ENCODE measurements around the gene KREMEN1. TPM values are rescaled to one million over a fixed set of nuclear protein-coding genes. Genes with fewer than 3 reads are reported as not detected.

The KREMEN1 gene
- total RNA-seq, result 102 TPM
- long read RNA-seq, full-length matches to known transcripts, result 34 of 163 reads
- long read RNA-seq, partial matches to known transcripts, result 22 of 163 reads
- long read RNA-seq, other reads (novel, unspliced or antisense), result 107 of 163 reads

GRCh38 chr22:29072979-29073617, at the start of gene KREMEN1:
Gene KREMEN1 (plus strand): TSS chr22:29073035. CDS start chr22:29073131, 96 bp downstream.
- Histone ChIP-seq H3K27ac (replicated peaks) (peak within 1 kb of the TSS; percentile 80), H3K4me1 (peaks cover 57% of the 10 kb centered on the region), H3K36me3 (no peaks in the 10 kb centered on the region), H3K9me3 (replicated peaks) (no peaks in the 10 kb centered on the region), H3K27me3 (ENCODE audit: low read depth) (peaks cover 10% of the 10 kb centered on the region), H3K4me3 (peak within 1 kb of the TSS; percentile 82)
- no peak for TF ChIP-seq CTCF (IDR thresholded peaks at IDR 0.05; ENCODE audit: borderline replicate concordance)
- DNase-seq, result no peak
- intact Hi-C loops (cut with micrococcal nuclease), result no loop called here

- Histone ChIP-seq H3K27me3 (ENCODE audit: low read depth) (no peaks in the 10 kb centered on the region), H3K27ac (replicated peaks) (no peak overlapping the region), H3K9me3 (replicated peaks) (no peaks in the 10 kb centered on the region), H3K36me3 (no peaks in the 10 kb centered on the region), H3K4me3 (no peak overlapping the region), H3K4me1 (peaks cover 12% of the 10 kb centered on the region)
- intact Hi-C loops (cut with micrococcal nuclease), result no loop called here
- no peak for TF ChIP-seq CTCF (IDR thresholded peaks at IDR 0.05; ENCODE audit: borderline replicate concordance)
- no peak for DNase-seq
Measured at GRCh38 chr22:29023172-29023796, 49.6 kb upstream of the KREMEN1 start.

GRCh38 chr22:29026579-29026978, 46.3 kb upstream of the KREMEN1 start:
- intact Hi-C loops (cut with micrococcal nuclease), result no loop called here
- peaks cover 29% of the 10 kb centered on the region for H3K4me1 ChIP-seq
- no peaks in the 10 kb centered on the region for H3K27me3 ChIP-seq (ENCODE audit: low read depth)
- DNase-seq, result no peak
- no peak overlapping the region for H3K27ac ChIP-seq (replicated peaks)
- TF ChIP-seq CTCF (IDR thresholded peaks at IDR 0.05; ENCODE audit: borderline replicate concordance), result no peak
- no peaks in the 10 kb centered on the region for H3K36me3 ChIP-seq
- H3K4me3 ChIP-seq, result no peak overlapping the region
- no peaks in the 10 kb centered on the region for H3K9me3 ChIP-seq (replicated peaks)

DNA sequence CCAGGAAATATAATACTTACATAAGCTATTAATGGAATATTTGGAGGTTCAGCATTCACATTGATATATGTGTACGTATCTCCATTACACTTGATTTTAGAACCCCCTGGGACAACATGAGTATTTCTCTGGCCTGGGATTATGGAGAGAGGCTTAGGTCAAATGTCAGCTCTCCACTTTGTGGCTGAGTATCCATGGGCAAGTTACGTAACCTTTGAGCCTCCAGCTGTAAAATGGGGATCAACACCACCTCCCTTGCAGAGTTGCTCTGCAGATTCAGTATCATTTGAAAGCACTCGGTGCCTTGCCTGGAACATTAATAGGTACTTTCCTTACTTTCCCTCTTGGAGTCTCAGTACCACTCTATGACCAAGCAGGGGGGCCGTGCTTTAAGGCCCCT, 44.4 kb upstream of the KREMEN1 start:
- Histone ChIP-seq H3K4me1 (peaks cover 36% of the 10 kb centered on the region), H3K9me3 (replicated peaks) (no peaks in the 10 kb centered on the region), H3K4me3 (no peak overlapping the region), H3K27me3 (ENCODE audit: low read depth) (no peaks in the 10 kb centered on the region), H3K36me3 (no peaks in the 10 kb centered on the region), H3K27ac (replicated peaks) (no peak overlapping the region)
- intact Hi-C loops (cut with micrococcal nuclease), result no loop called here
- no peak for DNase-seq
- TF ChIP-seq CTCF (IDR thresholded peaks at IDR 0.05; ENCODE audit: borderline replicate concordance), result no peak

- H3K27ac ChIP-seq (replicated peaks), result no peak overlapping the region
Measured at GRCh38 chr22:29029202-29030000, 43.4 kb upstream of the KREMEN1 start.

More at GRCh38 chr22:29029202-29030000, 43.4 kb upstream of the KREMEN1 start:
- no peak for TF ChIP-seq CTCF (IDR thresholded peaks at IDR 0.05; ENCODE audit: borderline replicate concordance)
- no peaks in the 10 kb centered on the region for H3K27me3 ChIP-seq (ENCODE audit: low read depth)
- no peaks in the 10 kb centered on the region for H3K9me3 ChIP-seq (replicated peaks)
- no peak for DNase-seq
- H3K36me3 ChIP-seq, result no peaks in the 10 kb centered on the region
- peaks cover 30% of the 10 kb centered on the region for H3K4me1 ChIP-seq
- no peak overlapping the region for H3K4me3 ChIP-seq
- intact Hi-C loops (cut with micrococcal nuclease), result no loop called here
